CD4-positive, alpha-beta T cell (primary cell): ENCODE measurements around the gene PTCD1. TPM values are rescaled to one million over a fixed set of nuclear protein-coding genes. Genes with fewer than 3 reads are reported as not detected.
A peak's percentile ranks its signal among the peaks of the same experiment; 100 is the strongest.

ENCODE experiments used
- ATAC-seq: fragments of 200-7000 bp; cut with Tn5 transposase; one replicate; pipeline ENCODE4 v1.10.0; 2022; ENCODE audit warnings: mild to moderate bottlenecking; ENCODE audit not compliant: poor library complexity
- CTCF ChIA-PET: fragments of 350-600 bp; sonication (Branson Sonifier 250); formaldehyde crosslinking; loops from one replicate; lab custom pipeline; 2021; ENCODE audit warnings: antibody characterized with exemption, inconsistent platforms; lab: Charles Lee
- POLR2A ChIA-PET: fragments of 350-600 bp; sonication (Branson Sonifier 250); formaldehyde crosslinking; loops from one replicate; lab custom pipeline; 2021; ENCODE audit warnings: antibody characterized with exemption, inconsistent platforms; lab: Charles Lee
- DNase-seq, 14 experiments: peaks; one replicate each; pipeline ENCODE4 v3.0.0-alpha.2; 2013 to 2020; ENCODE audit warnings: mixed read lengths in 2 of 14
- H3K27ac ChIP-seq, 2 donors: one replicate each; pipeline versions ENCODE4 v1.5.1 to v1.7.0; 2013; ENCODE audit warnings: low read length in 2 of 2, low read depth in 1 of 2, mild to moderate bottlenecking in 1 of 2
- H3K27me3 ChIP-seq, 2 experiments: 1 replicate in 1 of 2; 2 replicates in 1 of 2; pipeline versions ENCODE4 v1.6.1 to v1.7.0; 2013; ENCODE audit warnings: low read length in 2 of 2, control low read depth in 1 of 2, mild to moderate bottlenecking in 1 of 2, moderate library complexity in 1 of 2; ENCODE audit not compliant: insufficient read depth in 2 of 2, control insufficient read depth in 1 of 2
- H3K36me3 ChIP-seq: one replicate; pipeline ENCODE4 v1.6.1; 2013; ENCODE audit warnings: low read length, control low read depth; ENCODE audit not compliant: insufficient read depth
- H3K4me1 ChIP-seq: one replicate; pipeline ENCODE4 v1.6.1; 2013; ENCODE audit warnings: low read length, control low read depth; ENCODE audit not compliant: insufficient read depth
- H3K4me3 ChIP-seq: one replicate; pipeline ENCODE4 v1.5.1; 2013; ENCODE audit warnings: mild to moderate bottlenecking, low read length, moderate library complexity
- H3K9me3 ChIP-seq, 2 experiments: 1 replicate in 1 of 2; 2 replicates in 1 of 2; pipeline versions ENCODE4 v1.6.1 to v1.7.0; 2013; ENCODE audit warnings: low read length in 2 of 2, mild to moderate bottlenecking in 2 of 2, control low read depth in 1 of 2, moderate library complexity in 1 of 2; ENCODE audit not compliant: control insufficient read depth in 1 of 2, insufficient read depth in 1 of 2
- H3K27ac Mint-ChIP-seq: one replicate; pipeline ENCODE4 v1.8.0; 2020; ENCODE audit warnings: mixed read lengths
- H3K27me3 Mint-ChIP-seq: one replicate; pipeline ENCODE4 v1.8.0; 2021; ENCODE audit warnings: mixed read lengths
- H3K36me3 Mint-ChIP-seq: one replicate; pipeline ENCODE4 v1.8.0; 2021; ENCODE audit warnings: low read depth, mixed read lengths
- H3K4me1 Mint-ChIP-seq: one replicate; pipeline ENCODE4 v1.8.0; 2021; ENCODE audit warnings: low read depth, mixed read lengths
- H3K4me3 Mint-ChIP-seq: one replicate; pipeline ENCODE4 v1.8.0; 2020; ENCODE audit warnings: mild to moderate bottlenecking, mixed read lengths
- H3K9me3 Mint-ChIP-seq: one replicate; pipeline ENCODE4 v1.8.0; 2020; ENCODE audit warnings: mixed read lengths
- CTCF ChIP-seq: fragments of 200-600 bp; IDR thresholded peaks from one replicate; pipeline ENCODE4 v1.8.0; 2022; ENCODE audit warnings: antibody characterized with exemption, mild to moderate bottlenecking
- intact Hi-C, 2 experiments: fragments of 100-400 bp; cut with DNase I in 1 of 2; cut with micrococcal nuclease in 1 of 2; formaldehyde crosslinking; loops; one replicate each; pipeline versions ENCODE4 v1.15.1 to v1.9.0; 2023 to 2025; cut with DNase I, micrococcal nuclease
- total RNA-seq, 174 experiments: library from RNA in 2 of 174; stranded (reverse) in 2 of 174; gene quantifications; one replicate each; pipeline ENCODE4 v1.2.3 and lab custom pipeline; 2021 to 2026

Gene PTCD1
- total RNA-seq, 2 experiments from 2014 or later = 4.8 to 5.3 TPM

DNA sequence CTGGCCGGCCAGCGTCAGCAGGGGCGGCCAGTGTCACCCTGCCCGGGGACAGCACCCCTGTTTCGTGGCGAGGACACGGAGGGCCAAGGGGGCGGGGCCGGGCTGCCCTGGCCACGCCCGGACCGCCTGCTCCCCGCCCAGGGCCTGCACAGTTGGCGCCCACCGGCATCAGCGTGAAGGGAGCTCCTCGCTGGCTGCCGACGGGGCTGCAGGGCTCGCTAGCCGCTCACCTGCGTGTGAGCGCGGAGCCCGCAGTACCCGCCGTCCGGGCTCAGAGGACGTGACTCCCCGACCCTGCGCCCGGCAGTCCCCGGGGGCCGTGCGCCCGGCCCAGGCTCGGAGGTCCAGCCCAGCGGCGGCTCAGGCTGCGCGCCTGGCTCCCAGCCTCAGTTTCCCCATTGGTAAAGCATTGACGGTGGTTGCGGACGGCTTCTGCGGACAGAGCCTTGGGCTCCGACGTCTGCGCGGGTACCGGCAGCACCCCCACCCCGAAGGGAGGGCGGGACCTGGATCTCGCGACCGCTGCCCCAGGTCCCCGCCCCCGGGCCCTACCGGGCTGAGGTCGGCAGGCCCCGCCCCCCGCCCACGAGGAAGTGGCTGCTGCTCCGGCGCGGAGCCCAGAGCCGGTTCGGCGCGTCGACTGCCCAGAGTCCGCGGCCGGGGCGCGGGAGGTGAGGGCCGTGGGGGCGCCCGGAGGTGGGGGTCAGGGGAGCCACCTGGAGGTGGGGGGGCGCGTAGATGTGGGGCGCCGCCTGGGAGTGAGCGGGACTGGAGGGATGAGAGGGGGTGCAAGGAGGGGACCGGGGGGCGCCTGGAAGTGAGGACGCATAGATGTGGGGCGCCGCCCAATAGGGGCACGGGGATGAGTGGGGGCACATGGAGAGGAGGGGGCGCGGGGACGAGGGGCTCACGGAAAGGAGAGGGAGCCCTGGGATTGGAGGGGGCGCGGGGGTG lies 64.2 kb downstream of the PTCD1 start, which contains the start of gene ARPC1B:
Gene ARPC1B (plus strand): TSS at position 620 of the 954 bp plus-strand sequence. CDS start 10,985 bp downstream, outside the sequence.
- CTCF ChIA-PET = interaction anchor here (0.6 to 2.2 kb wide), 4 partner anchors 9 to 647 kb away, joined by 3 to 7 read pairs (median 4); partner anchors contain the start of genes BUD31 and PDAP1
- H3K4me3 ChIP-seq = peak within 1 kb of the TSS; percentile 74

DNA sequence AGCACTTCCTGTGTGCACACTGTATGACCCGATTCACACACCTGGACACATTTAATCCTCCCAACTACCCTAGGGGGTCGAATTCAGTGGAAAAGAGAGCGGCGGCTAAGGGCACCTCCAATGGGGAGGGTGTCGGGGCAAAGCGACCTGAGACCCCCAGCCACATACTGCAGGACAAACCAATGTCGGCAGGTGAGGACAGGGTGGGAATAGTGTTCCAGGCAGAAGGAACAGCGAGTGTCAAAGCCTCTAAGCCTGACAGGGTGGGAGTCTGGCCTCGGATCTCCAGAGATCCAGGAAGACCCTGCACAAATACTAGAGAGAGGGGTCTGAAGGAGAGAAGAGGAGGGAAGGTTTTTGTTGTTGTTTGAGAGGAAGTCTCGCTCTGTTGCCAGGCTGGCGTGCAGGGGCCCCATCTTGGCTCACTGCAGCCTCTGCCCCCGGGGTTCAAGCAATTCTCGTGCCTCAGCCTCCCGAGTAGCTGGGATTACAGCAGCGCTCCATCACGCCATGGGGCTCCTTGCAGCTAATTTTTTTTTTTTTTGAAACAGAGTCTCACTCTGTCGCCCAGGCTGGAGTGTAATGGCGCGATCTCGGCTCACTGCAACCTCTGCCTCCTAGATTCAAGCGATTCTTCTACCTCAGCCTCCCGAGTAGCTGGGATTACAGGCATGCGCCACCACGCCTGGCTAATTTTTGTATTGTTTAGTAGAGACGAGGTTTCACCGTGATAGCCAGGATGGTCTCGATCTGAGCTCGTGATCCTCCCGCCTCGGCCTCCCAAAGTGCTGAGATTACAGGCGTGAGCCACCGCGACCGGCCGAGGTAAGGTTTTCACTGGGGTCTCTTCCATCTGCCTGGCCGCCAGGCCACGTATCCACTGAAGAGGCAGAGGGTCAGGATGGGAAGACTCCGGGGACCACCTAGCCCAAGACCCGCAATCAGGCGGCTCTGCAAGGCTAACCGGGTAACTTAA lies 65.2 kb downstream of the PTCD1 start:
- intact Hi-C loops = loop anchor here in 1 of 2 experiments (1.0 to 2.0 kb wide), 2 partner anchors 19 to 35 kb away; partner anchors contain the start of genes BUD31 and PDAP1
- POLR2A ChIA-PET = interaction anchor here (0.6 to 4.8 kb wide), 4 partner anchors 19 to 36 kb away, joined by 4 to 37 read pairs (median 14); partner anchors contain the start of genes BUD31 and PDAP1
- Histone ChIP-seq H3K4me1 (peaks cover 37% of the 10 kb centered on the region), H3K27me3 (no peaks in the 10 kb centered on the region), H3K36me3 (peaks cover 31% of the 10 kb centered on the region), H3K27ac (peak overlapping the region in 1 of 2 donors; percentile 94), H3K4me3 (peak overlapping the region; percentile 74), H3K9me3 (no peaks in the 10 kb centered on the region)
- peak overlapping the region; percentile 81 for H3K27ac Mint-ChIP-seq
- H3K27me3 Mint-ChIP-seq = no peaks in the 10 kb centered on the region
- peaks cover 21% of the 10 kb centered on the region for H3K4me1 Mint-ChIP-seq
- peak overlapping the region; percentile 89 for H3K4me3 Mint-ChIP-seq
- no peak for DNase-seq
- TF ChIP-seq CTCF = no peak
- H3K36me3 Mint-ChIP-seq = peaks cover 22% of the 10 kb centered on the region
- H3K9me3 Mint-ChIP-seq = no peaks in the 10 kb centered on the region
- CTCF ChIA-PET = interaction anchor here (2.2 kb wide), 1 partner anchor 34 kb away, joined by 7 read pairs; the partner anchor contains the start of genes BUD31 and PDAP1
- no peak for ATAC-seq

More for the DNA sequence above, 64.2 kb downstream of the PTCD1 start, which contains the start of gene ARPC1B:
- ATAC-seq = peak; percentile 51
- Histone ChIP-seq H3K27ac (peak within 1 kb of the TSS; percentile 89 to 94), H3K36me3 (peaks cover 26% of the 10 kb centered on the region), H3K9me3 (no peaks in the 10 kb centered on the region), H3K27me3 (no peaks in the 10 kb centered on the region), H3K4me1 (peaks cover 47% of the 10 kb centered on the region)
- peak; percentile 63 to 95 (median 82) for DNase-seq
- H3K9me3 Mint-ChIP-seq = no peaks in the 10 kb centered on the region
- H3K4me3 Mint-ChIP-seq = peak within 1 kb of the TSS; percentile 93
- no peak for TF ChIP-seq CTCF
- H3K4me1 Mint-ChIP-seq = peaks cover 27% of the 10 kb centered on the region
- POLR2A ChIA-PET = interaction anchor here (0.6 to 4.8 kb wide), 7 partner anchors 9 to 727 kb away, joined by 3 to 37 read pairs (median 4); partner anchors contain the start of genes AP4M1, BUD31, MCM7 and PDAP1
- intact Hi-C loops = loop anchor here in 1 of 2 experiments (1.0 to 2.0 kb wide), 2 partner anchors 18 to 34 kb away; partner anchors contain the start of genes BUD31 and PDAP1
- H3K36me3 Mint-ChIP-seq = peaks cover 29% of the 10 kb centered on the region
- no peaks in the 10 kb centered on the region for H3K27me3 Mint-ChIP-seq
- H3K27ac Mint-ChIP-seq = peak within 1 kb of the TSS; percentile 95
